Right lobe of liver (tissue), 6 donors: ENCODE results near the gene PTPRN2. TPM values are rescaled to one million over a fixed set of nuclear protein-coding genes. Genes with fewer than 3 reads are reported as not detected.

Source experiments
- ATAC-seq, 4 donors: fragments of 200-7000 bp; cut with Tn5 transposase; one replicate each; pipeline ENCODE4 v1.9.1; 2020; ENCODE audit warnings: mild to moderate bottlenecking in 4 of 4, moderate library complexity in 4 of 4
- DNase-seq, 3 donors: peaks; one replicate each; pipeline ENCODE4 v3.0.0-alpha.2; 2020
- H3K27ac ChIP-seq, 3 donors: fragments of 200-600 bp; one replicate each; pipeline ENCODE4 v1.8.0; 2022
- H3K27me3 ChIP-seq, 2 donors: fragments of 200-600 bp; one replicate each; pipeline ENCODE4 v1.8.0; 2022
- H3K36me3 ChIP-seq, 4 donors: fragments of 200-600 bp; sonication (generic) in 1 of 4; one replicate each; pipeline versions ENCODE4 v1.5.1 to v1.8.0; 2017 to 2022; ENCODE audit warnings: control low read depth in 1 of 4
- H3K4me1 ChIP-seq, 4 donors: fragments of 200-600 bp; sonication (generic) in 1 of 4; one replicate each; pipeline versions ENCODE4 v1.5.1 to v1.8.0; 2017 to 2022; ENCODE audit warnings: control low read depth in 1 of 4
- H3K4me3 ChIP-seq, 3 donors: fragments of 200-600 bp; one replicate each; pipeline ENCODE4 v1.8.0; 2022
- H3K9me3 ChIP-seq, 4 donors: fragments of 200-600 bp; sonication (generic) in 1 of 4; one replicate each; pipeline versions ENCODE4 v1.5.1 to v1.8.0; 2017 to 2022; ENCODE audit warnings: control low read depth in 1 of 4
- CTCF ChIP-seq, 4 donors: fragments of 200-600 bp in 3 of 4; fragments of 450-650 bp in 1 of 4; IDR thresholded peaks; one replicate each; pipeline versions ENCODE4 v1.5.1 to v1.8.0; 2016 to 2022; ENCODE audit warnings: antibody characterized with exemption in 4 of 4, mild to moderate bottlenecking in 2 of 4
- POLR2A ChIP-seq: fragments of 450-650 bp; IDR thresholded peaks from one replicate; pipeline ENCODE4 v1.6.1; 2017; ENCODE audit warnings: antibody characterized with exemption, mild to moderate bottlenecking
- WGBS: methylation state at CpG from one replicate; pipeline ENCODE4 v1.1.6; 2018; ENCODE audit warnings: low coverage, low lambda C conversion rate; ENCODE audit not compliant: insufficient coverage; ENCODE audit errors: missing lambda C conversion rate; 5-methylcytosine and 5-hydroxymethylcytosine counted together
- intact Hi-C, 2 donors: fragments of 100-400 bp; cut with DNase I; formaldehyde crosslinking; loops; one replicate each; pipeline versions ENCODE4 v1.11.2 to v1.14.1; 2022
- total RNA-seq, 6 experiments: library from RNA; depleted of rRNA in 2 of 6; stranded (reverse); fragments of >200 nt in 2 of 6; fragmentation: NEBNext Ultra II Directional in 3 of 6; extraction: Animal tissue kit (Norgen Biotek cat#: 25700) in 3 of 6; gene quantifications; one replicate each; pipeline versions ENCODE4 v1.1.0 to v1.2.4, GENCODE V29; 2016 to 2023
- donor health status: DM: no; HTN: yes; CAD: no.
- donor health status: DM: no; HTN: no; CAD: no.
- donor health status: DM: no; HTN: no; CAD: no.
- donor health status: DM: no; HTN: yes; CAD: no.
- donor health status: DM: no; HTN: yes; CAD: no.

The PTPRN2 gene
- total RNA-seq, 6 experiments from 2014 or later: 0.15 to 0.87 (median 0.67) TPM

- Histone ChIP-seq H3K4me1 (no peaks in the 10 kb centered on the region), H3K36me3 (no peaks in the 10 kb centered on the region), H3K9me3 (no peaks in the 10 kb centered on the region), H3K27me3 (no peaks in the 10 kb centered on the region), H3K4me3 (no peak overlapping the region), H3K27ac (no peak overlapping the region)
- no peak for ATAC-seq
- DNase-seq: no peak
- TF ChIP-seq CTCF (IDR thresholded peaks at IDR 0.05) (no peak), POLR2A (no peak)
- intact Hi-C loops: no loop called here
- WGBS: 80% methylated on average over 3 of the region's 22 CpGs
These were observed 461.9 kb downstream of the PTPRN2 start for GRCh38 chr7:158125721-158126120.

- intact Hi-C loops: no loop called here
- no peak for DNase-seq
- TF ChIP-seq CTCF (IDR thresholded peaks at IDR 0.05) (no peak), POLR2A (no peak)
These were observed 462.5 kb downstream of the PTPRN2 start for GRCh38 chr7:158125091-158125490.

GRCh38 chr7:158124671-158125079 is 462.9 kb downstream of the PTPRN2 start:
- H3K9me3 ChIP-seq: no peaks in the 10 kb centered on the region
- H3K36me3 ChIP-seq: no peaks in the 10 kb centered on the region
- TF ChIP-seq POLR2A: no peak
- no peak for TF ChIP-seq CTCF (IDR thresholded peaks at IDR 0.05)
- no peak overlapping the region for H3K27ac ChIP-seq
- no peak overlapping the region for H3K4me3 ChIP-seq
- 93% methylated on average over 9 of the region's 14 CpGs for WGBS
- intact Hi-C loops: no loop called here
- H3K4me1 ChIP-seq: no peaks in the 10 kb centered on the region
- DNase-seq (no peak), ATAC-seq (no peak)
- no peaks in the 10 kb centered on the region for H3K27me3 ChIP-seq

More at GRCh38 chr7:158125091-158125490, 462.5 kb downstream of the PTPRN2 start:
- ATAC-seq: no peak
- 67% methylated on average over 13 of the region's 17 CpGs for whole genome bisulfite sequencing
- Histone ChIP-seq H3K9me3 (no peaks in the 10 kb centered on the region), H3K36me3 (no peaks in the 10 kb centered on the region), H3K4me3 (no peak overlapping the region), H3K27ac (no peak overlapping the region), H3K4me1 (no peaks in the 10 kb centered on the region), H3K27me3 (no peaks in the 10 kb centered on the region)

GRCh38 chr7:158123753-158124152 is 463.9 kb downstream of the PTPRN2 start:
- Histone ChIP-seq H3K27ac (no peak overlapping the region), H3K4me3 (no peak overlapping the region), H3K9me3 (no peaks in the 10 kb centered on the region), H3K27me3 (no peaks in the 10 kb centered on the region), H3K4me1 (no peaks in the 10 kb centered on the region), H3K36me3 (no peaks in the 10 kb centered on the region)
- TF ChIP-seq POLR2A: no peak
- TF ChIP-seq CTCF (IDR thresholded peaks at IDR 0.05): no peak
- intact Hi-C loops: no loop called here
- no peak for DNase-seq
- whole genome bisulfite sequencing: 100% methylated on average over 1 of the region's 18 CpGs
- no peak for ATAC-seq

- ATAC-seq (no peak), DNase-seq (no peak)
- Histone ChIP-seq H3K4me3 (no peak overlapping the region), H3K4me1 (no peaks in the 10 kb centered on the region), H3K9me3 (no peaks in the 10 kb centered on the region), H3K36me3 (no peaks in the 10 kb centered on the region), H3K27ac (no peak overlapping the region), H3K27me3 (no peaks in the 10 kb centered on the region)
- 71% methylated on average over 8 of the region's 20 CpGs for WGBS
- intact Hi-C loops: no loop called here
- TF ChIP-seq CTCF (IDR thresholded peaks at IDR 0.05): no peak
- no peak for TF ChIP-seq POLR2A
These were observed 464.4 kb downstream of the PTPRN2 start for GRCh38 chr7:158123214-158123613.
